ENCODE results near the gene SH3TC2.

Gene SH3TC2

GRCh38 chr5:148998174-148998797, 64.6 kb downstream of the SH3TC2 start:
- no peak for DNase-seq (ENCODE audit: low spot score)

GRCh38 chr5:148996270-148996669, 66.6 kb downstream of the SH3TC2 start:
- DNase-seq (ENCODE audit: low spot score) = no peak

GRCh38 chr5:148995791-148996190, 67.1 kb downstream of the SH3TC2 start:
- no peak for DNase-seq (ENCODE audit: low spot score)

GRCh38 chr5:148993283-148993936, 69.5 kb downstream of the SH3TC2 start:
- no peak for DNase-seq (ENCODE audit: low spot score)

DNA sequence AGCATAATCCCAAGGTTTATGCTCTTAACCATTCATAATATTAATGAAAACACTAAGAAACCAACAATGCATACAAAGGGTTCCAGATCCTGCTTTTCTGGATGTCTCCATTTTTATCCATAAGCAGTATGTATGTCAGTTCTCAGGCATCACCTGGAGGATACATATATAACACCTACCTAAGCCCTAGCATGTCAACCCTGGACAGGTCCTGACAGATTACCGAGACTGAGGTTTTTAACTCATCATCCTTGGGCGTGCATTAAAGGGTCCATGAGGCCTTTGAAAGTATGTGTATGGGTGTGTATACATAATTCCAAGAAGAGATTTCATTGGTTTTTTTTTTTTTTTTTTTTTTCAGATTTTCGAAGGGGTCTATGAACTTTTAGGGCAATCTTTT, 70.6 kb downstream of the SH3TC2 start:
- no peak for DNase-seq (ENCODE audit: low spot score)

DNA sequence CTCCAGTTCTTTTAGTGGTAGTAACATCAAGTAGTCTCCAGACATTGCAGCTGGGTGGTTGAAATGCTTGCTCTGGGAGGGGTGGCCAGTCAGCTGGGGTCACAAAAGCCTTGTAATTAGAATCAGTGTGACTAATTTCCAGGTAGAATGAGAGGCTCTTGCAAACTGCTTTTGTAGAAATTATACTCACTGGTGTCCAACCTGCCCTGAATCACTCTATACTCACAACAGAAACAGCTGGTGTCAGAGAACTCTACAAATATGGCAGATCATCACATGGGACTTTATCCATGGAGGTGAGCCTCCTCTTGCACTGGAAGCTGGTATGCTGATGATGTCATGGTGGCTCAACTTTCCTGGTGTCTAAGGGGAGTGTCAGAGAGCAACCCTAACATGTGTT, 71.3 kb downstream of the SH3TC2 start:
- DNase-seq (ENCODE audit: low spot score) = no peak

DNA sequence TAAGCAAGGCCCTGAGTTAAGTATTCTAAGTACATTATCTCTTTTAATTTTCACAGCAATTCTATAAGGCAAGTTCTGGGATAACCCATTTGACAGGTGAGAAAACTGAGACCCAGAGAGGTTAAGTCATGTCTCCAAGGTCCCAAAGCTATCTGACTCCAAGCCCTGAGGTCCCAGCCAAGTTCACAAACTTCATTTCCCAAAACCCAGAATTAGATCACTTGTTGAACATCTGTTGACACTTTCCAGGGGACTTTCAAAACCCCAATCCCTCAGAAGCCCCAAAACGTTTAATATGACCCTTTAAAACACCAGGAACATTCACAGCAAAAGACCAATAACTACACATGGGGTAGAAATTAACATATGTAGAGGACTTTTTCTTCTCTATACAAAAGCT, 72.0 kb downstream of the SH3TC2 start:
- DNase-seq (ENCODE audit: low spot score) = no peak

DNA sequence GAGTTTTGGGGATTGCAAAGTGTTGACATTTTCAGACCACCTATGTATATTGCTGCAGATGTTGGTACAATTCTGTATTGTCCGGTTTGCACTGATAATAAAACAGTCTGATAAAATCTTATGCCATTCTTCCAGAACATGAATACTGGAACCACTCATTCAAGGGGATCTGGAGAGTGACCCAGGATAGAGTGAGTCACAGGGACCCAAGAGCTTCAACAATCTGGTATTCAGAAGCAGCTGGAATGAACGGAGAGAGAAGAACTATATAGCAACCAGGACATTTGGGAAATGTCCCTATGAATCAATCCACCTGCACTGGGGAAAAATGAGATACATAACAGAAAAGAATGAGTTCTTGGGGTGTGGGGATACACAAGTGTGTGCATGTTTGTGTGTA, 73.3 kb downstream of the SH3TC2 start:
- no peak for DNase-seq (ENCODE audit: low spot score)

- DNase-seq (ENCODE audit: low spot score) = no peak
Observed at GRCh38 chr5:148988328-148988727, 74.5 kb downstream of the SH3TC2 start.

DNA sequence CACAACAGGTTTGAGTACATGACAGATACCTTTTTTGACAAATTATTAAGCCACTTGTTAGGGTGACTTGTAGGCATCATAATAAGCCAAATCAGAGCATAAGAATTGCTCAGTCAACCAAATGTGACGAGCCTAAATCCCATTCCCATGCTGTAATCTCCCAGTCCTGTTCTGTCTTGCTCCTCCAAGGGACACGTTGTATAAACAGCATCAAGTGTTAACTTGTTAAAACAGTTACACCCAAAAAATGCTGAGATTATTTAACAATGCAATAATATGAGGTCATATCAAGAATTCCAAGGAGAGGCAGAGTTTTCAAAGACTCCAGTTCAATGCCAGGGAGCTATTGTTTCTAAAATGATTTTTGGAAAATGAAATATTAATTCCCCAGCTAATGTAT, 76.2 kb downstream of the SH3TC2 start:
- no peak for DNase-seq (ENCODE audit: low spot score)

GRCh38 chr5:148984345-148984744, 78.5 kb downstream of the SH3TC2 start:
- DNase-seq (ENCODE audit: low spot score) = no peak

- DNase-seq (ENCODE audit: low spot score) = no peak
Observed at GRCh38 chr5:148981353-148981752, 81.5 kb downstream of the SH3TC2 start.

DNA sequence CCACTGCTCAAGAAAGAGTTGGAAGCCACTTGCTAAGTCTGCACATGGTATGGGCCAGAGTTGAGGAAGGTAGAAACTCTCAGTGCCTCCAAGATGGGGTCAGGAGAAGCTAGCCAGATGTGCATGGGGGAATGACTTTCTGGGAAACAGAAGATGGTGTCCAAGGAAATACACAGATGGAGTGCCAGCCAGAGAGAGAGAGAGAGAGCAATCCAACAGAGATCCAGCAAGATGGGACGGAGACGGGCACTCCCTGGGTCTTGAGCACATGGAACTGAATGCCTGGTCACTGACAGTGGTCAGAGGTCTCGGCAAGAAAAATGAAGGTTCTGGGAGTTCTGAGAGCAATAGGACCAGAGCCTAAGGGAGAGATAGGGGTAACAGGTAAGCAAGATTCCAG, 82.1 kb downstream of the SH3TC2 start:
- no peak for DNase-seq (ENCODE audit: low spot score)

DNA sequence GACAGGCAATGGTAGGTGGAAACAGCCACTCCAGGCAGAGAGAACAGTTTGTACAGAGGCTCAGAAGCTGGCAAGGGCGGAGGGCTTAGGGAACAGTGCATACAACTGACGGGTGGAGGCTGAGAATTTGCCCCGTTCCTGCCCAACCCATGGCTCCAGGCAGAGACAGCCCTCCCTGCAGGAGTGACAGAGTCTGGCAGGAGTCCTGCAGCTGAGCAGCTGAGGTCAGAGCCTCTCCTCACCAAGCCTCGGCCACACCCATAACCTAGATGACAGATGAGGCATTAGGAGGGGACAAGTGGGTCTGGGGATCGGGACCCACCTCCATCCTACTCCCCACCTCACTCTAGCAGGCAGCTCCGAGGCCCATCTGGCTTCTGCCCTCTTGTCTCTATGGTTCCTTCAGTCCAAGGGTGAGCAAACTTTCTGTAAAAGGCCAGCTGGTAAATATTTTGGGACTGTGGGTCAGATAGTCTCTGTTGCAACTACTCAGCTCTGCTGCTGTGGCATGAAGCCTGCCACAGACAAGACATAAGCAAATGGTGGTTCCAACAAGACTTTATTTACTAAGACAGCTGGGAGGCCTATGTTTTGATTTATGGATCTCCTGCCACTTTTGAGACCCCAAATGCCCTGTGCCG, 83.7 kb downstream of the SH3TC2 start:
- no peak for DNase-seq (ENCODE audit: low spot score)

DNA sequence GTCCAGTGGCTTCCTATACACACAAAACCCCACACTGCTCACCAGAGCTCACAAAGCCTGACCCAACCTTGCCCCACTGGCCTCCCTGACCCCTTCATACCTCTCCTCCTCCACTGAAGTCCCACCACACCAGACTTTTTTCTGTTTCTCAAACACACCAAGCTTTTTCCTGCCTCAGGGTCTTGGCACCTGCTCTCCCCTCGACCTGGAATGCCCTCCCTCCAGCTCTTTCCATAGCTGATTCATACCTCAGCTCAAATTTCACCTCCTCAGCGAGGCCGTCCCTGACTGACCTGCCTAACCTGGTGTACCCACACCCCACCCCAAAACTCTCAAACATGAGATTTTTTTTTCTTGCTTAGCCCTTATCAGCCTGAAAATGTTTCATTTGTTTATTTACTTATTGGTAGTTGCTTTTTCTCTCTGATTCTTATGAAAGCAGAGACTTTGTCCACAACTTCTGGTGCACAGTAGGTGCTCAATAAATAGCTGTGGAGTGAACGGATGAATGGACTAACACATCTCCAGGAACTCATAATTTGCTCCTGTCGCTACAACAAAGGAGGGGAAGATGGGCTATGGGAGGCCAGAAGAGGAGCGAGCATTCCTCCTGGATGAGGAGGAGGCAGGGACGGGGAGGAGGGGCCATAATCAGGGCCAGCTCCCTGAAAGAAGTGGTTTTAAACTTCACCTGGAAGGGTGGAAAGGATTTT, 84.3 kb downstream of the SH3TC2 start:
- DNase-seq (ENCODE audit: low spot score) = no peak

DNA sequence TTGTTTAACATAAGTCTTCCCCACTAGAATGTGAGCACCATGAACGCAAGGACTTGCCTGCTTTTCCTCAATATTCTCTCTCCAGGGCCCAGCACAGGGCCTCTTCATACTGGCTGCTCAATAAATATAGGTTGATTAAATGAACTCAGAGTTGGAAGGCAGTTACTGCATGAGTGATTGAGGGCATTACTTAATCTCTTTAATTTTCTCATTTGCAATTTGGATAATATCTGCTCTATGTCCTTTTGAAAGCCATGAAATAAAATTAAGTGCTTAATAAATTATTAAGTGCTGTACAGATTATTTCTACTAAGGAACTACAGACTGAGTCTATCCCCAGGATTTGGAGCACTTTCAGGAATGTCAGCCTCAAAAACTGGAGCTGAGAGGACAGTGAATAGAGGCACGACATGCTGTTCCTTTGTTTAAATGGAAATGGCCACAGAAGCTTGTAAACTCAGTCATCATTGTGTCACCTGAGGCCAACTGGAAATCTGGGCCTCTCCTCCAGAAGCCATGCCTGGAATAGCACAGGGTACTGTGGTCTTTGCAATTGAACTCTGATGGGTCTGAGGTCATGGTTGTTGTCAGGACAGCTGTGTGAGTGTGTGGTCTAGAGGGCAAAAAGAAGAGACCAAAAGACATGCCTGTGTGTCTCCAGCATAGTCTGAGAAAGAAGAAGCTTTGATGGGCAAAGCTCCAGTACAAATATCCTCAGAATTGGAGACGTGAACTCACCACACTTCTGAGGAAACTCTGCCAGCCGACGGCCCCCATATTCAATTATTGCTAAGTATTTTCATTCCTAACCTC, 86.1 kb downstream of the SH3TC2 start:
- DNase-seq (ENCODE audit: low spot score) = no peak

DNA sequence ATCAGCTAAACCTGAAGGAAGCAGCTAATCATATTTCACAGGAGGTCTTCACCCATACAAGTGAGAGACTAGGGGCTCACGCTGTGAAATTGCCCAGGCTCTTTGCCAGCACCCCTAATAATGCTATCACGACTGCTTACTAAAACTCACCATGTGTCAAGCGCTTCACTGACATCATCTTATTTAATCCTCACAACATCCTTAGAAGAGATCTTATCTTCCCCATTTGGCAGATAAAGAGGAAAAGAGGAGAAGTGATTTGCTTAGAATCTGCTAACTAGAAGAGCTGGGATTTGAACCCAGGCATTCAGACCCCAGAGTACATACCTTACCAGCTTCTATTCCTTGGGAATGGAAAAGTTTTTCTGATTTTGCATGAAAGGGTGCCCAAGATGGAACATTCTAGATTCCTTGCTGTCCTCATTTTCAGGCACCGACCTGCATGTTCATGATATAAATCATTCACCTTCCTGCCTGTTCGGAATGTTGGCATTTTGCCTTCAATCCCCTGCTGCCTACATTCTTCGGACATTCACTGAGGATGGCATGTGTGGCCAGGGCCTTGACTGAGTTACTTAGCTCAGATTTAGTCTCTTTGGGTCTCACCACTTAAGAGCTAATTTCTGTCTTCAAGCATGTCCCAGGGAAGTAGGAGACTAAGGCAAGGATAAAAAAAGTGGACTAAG, 88.1 kb downstream of the SH3TC2 start:
- no peak for DNase-seq (ENCODE audit: low spot score)

- DNase-seq (ENCODE audit: low spot score) = no peak
Observed at GRCh38 chr5:148973455-148973854, 89.4 kb downstream of the SH3TC2 start.

DNA sequence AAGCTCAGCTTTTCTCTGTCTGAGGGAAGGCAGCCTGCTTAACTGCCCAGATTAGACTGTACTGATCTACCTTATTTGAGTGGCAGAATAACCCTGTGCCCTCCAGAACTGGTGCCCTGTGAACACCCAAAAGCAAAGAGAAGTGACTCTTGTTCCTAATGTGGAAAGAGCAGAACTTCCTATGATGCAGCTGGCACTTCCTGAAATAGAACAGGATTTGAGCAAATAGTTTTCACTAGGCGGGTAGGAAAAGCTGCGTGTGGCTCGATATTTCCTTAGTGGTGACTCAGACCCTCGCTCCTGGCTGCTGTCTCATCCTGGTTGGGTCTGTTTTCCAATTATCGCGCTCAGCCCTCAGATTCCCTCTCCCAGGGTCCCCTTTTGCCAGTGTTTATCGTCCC, 89.9 kb downstream of the SH3TC2 start:
- no peak for DNase-seq (ENCODE audit: low spot score)

GRCh38 chr5:148972396-148972795, 90.5 kb downstream of the SH3TC2 start:
- no peak for DNase-seq (ENCODE audit: low spot score)

DNA sequence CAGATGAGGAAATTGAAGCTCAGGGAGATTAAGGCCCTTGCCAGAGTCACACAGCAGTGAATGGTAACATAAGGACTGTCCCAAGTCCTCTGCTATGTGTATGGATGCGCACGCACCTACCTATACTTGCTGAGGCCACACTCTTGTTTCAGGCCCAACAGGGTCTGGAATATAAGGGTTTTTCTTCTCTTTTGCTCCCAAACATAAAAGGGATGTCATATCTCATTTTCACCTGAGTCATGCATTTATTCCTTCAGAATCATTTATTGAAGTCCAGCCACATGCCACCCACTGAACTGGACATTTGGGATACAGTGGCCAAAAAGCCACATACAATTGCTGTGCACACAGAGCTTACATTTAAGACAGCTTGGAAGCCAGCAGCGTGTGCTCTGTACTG, 92.0 kb downstream of the SH3TC2 start:
- DNase-seq (ENCODE audit: low spot score) = no peak

GRCh38 chr5:148970228-148970627, 92.6 kb downstream of the SH3TC2 start:
- no peak for DNase-seq (ENCODE audit: low spot score)

Measured in HuH-7 (cell line).